Adrenal gland (tissue), 5 donors: ENCODE measurements around the gene YAF2.

Experiments used
- POLR2A ChIP-seq, 2 donors: fragments of 450-650 bp; IDR thresholded peaks; one replicate each; pipeline ENCODE4 v1.6.1; 2017; ENCODE audit warnings: antibody characterized with exemption in 2 of 2, mild to moderate bottlenecking in 2 of 2, moderate library complexity in 1 of 2
- TF ChIP-seq, protein P1 (sequence below), 6 experiments: fragments of 450-650 bp in 4 of 6; fragments of 200-600 bp in 2 of 6; sonication (generic) in 1 of 6; IDR thresholded peaks; 1 replicate in 5 of 6; 2 replicates in 1 of 6; pipeline versions ENCODE4 v1.5.1 to v1.8.0; 2016 to 2021; ENCODE audit warnings: antibody characterized with exemption in 6 of 6, mild to moderate bottlenecking in 2 of 6, moderate library complexity in 1 of 6
- donor health status: DM: no; HTN: no; CAD: no.

DNA sequence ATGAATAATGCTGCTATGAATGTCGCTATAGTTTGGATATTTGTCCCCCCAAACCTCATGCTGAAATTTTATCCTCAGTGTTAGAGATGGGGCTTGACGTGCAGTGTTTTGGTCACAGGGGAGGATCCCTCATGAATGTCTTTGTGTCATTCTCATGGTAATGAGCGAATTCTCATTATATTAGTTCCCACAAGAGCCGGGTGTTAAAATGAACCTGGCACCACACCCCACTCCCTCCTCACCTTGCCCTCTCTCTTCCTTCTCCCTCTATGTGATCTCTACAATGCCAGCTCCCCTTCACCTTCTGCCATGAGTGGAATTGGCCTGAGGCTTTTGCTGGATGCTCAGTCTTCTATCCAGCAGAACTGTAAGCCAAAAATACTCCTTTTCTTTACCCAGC is 37.5 kb upstream of the YAF2 start:
- TF ChIP-seq, protein P1, sequence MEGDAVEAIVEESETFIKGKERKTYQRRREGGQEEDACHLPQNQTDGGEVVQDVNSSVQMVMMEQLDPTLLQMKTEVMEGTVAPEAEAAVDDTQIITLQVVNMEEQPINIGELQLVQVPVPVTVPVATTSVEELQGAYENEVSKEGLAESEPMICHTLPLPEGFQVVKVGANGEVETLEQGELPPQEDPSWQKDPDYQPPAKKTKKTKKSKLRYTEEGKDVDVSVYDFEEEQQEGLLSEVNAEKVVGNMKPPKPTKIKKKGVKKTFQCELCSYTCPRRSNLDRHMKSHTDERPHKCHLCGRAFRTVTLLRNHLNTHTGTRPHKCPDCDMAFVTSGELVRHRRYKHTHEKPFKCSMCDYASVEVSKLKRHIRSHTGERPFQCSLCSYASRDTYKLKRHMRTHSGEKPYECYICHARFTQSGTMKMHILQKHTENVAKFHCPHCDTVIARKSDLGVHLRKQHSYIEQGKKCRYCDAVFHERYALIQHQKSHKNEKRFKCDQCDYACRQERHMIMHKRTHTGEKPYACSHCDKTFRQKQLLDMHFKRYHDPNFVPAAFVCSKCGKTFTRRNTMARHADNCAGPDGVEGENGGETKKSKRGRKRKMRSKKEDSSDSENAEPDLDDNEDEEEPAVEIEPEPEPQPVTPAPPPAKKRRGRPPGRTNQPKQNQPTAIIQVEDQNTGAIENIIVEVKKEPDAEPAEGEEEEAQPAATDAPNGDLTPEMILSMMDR (IDR thresholded peaks at IDR 0.05): no peak
- TF ChIP-seq POLR2A (IDR thresholded peaks at IDR 0.05): no peak
